Erythroblast (primary cell): Measurements from ENCODE around the gene POLDIP2.

Source experiments
- GATA1 ChIP-seq: IDR thresholded peaks from 2 replicates; pipeline ENCODE4 v1.6.1; 2011; ENCODE audit warnings: low read depth, mild to moderate bottlenecking, control low read depth, low read length, moderate library complexity
- POLR2A ChIP-seq: IDR thresholded peaks from 2 replicates; pipeline ENCODE4 v1.6.1; 2011; ENCODE audit warnings: mild to moderate bottlenecking, low read length

- no peak for TF ChIP-seq POLR2A
- TF ChIP-seq GATA1 = no peak
Observed at GRCh38 chr17:28399808-28400207, 42.5 kb upstream of the POLDIP2 start.
